Astrocyte (in vitro differentiated cells and primary cell): ENCODE data around the gene CPED1. TPM values are rescaled to one million over a fixed set of nuclear protein-coding genes. Genes with fewer than 3 reads are reported as not detected.
A peak's percentile ranks its signal among the peaks of the same experiment; 100 is the strongest.

Experiments
- DNase-seq: peaks from one replicate; pipeline ENCODE4 v3.0.0-alpha.2; 2010; ENCODE audit warnings: low read depth
- FAIRE-seq: peaks from 2 replicates; lab custom pipeline; 2011; peaks lifted over from hg19 to GRCh38; lab: Jason Lieb, UNC
- H2AFZ ChIP-seq: 2 replicates; pipeline ENCODE4 v1.6.0; 2012; ENCODE audit warnings: low read depth, low read length, inconsistent platforms
- H3K27ac ChIP-seq: 2 replicates; pipeline ENCODE4 v1.5.1; 2011; ENCODE audit warnings: low read depth, low read length, inconsistent platforms
- H3K27me3 ChIP-seq: 2 replicates; pipeline ENCODE4 v1.6.0; 2011; ENCODE audit warnings: low read length, inconsistent platforms; ENCODE audit not compliant: insufficient read depth
- H3K36me3 ChIP-seq: 2 replicates; pipeline ENCODE4 v1.5.1; 2011; ENCODE audit warnings: low read length, inconsistent platforms; ENCODE audit not compliant: insufficient read depth
- H3K4me1 ChIP-seq: 2 replicates; pipeline ENCODE4 v1.5.1; 2011; ENCODE audit warnings: low read length, inconsistent platforms; ENCODE audit not compliant: insufficient read depth
- H3K4me2 ChIP-seq: 2 replicates; pipeline ENCODE4 v1.6.0; 2012; ENCODE audit warnings: low read length, inconsistent platforms
- H3K4me3 ChIP-seq: 2 replicates; pipeline ENCODE4 v1.5.1; 2011; ENCODE audit warnings: low read depth, mild to moderate bottlenecking, low read length, inconsistent platforms; ENCODE audit not compliant: insufficient read depth
- H3K79me2 ChIP-seq: 2 replicates; pipeline ENCODE4 v1.6.0; 2012; ENCODE audit warnings: mild to moderate bottlenecking, low read length, inconsistent platforms; ENCODE audit not compliant: insufficient read depth
- H3K9ac ChIP-seq: 2 replicates; pipeline ENCODE4 v1.6.0; 2012; ENCODE audit warnings: mild to moderate bottlenecking, low read length, inconsistent platforms
- H3K9me3 ChIP-seq: 2 replicates; pipeline ENCODE4 v1.5.1; 2012; ENCODE audit warnings: low read depth, mild to moderate bottlenecking, low read length, inconsistent platforms; ENCODE audit not compliant: insufficient read depth
- H4K20me1 ChIP-seq: 2 replicates; pipeline ENCODE4 v1.6.0; 2012; ENCODE audit warnings: low read length, inconsistent platforms; ENCODE audit not compliant: insufficient read depth
- H3K27ac Mint-ChIP-seq: one replicate; pipeline ENCODE4 v1.8.0; 2021; ENCODE audit warnings: mild to moderate bottlenecking, mixed read lengths; ENCODE audit not compliant: unreplicated experiment
- H3K27me3 Mint-ChIP-seq: one replicate; pipeline ENCODE4 v1.8.0; 2021; ENCODE audit warnings: low read depth, mixed read lengths; ENCODE audit not compliant: unreplicated experiment
- H3K36me3 Mint-ChIP-seq: one replicate; pipeline ENCODE4 v1.8.0; 2021; ENCODE audit warnings: low read depth, mixed read lengths; ENCODE audit not compliant: unreplicated experiment
- H3K4me1 Mint-ChIP-seq: one replicate; pipeline ENCODE4 v1.8.0; 2021; ENCODE audit warnings: low read depth, mixed read lengths; ENCODE audit not compliant: unreplicated experiment
- H3K4me3 Mint-ChIP-seq: one replicate; pipeline ENCODE4 v1.8.0; 2021; ENCODE audit warnings: mild to moderate bottlenecking, moderate library complexity, mixed read lengths; ENCODE audit not compliant: unreplicated experiment
- H3K9me3 Mint-ChIP-seq: one replicate; pipeline ENCODE4 v1.8.0; 2021; ENCODE audit warnings: mild to moderate bottlenecking, mixed read lengths; ENCODE audit not compliant: unreplicated experiment
- EZH2 ChIP-seq: IDR thresholded peaks from 2 replicates; pipeline ENCODE4 v1.6.1; 2012; ENCODE audit warnings: mild to moderate bottlenecking, low read length, inconsistent platforms; ENCODE audit not compliant: insufficient read depth
- total RNA-seq: library from RNA; stranded (reverse); gene quantifications from 2 replicates; pipeline ENCODE4 v1.2.1, GENCODE V29; 2021
- TF ChIP-seq, protein P1 (sequence below): IDR thresholded peaks from 2 replicates; pipeline ENCODE4 v1.5.1; 2011; ENCODE audit warnings: low read depth, mild to moderate bottlenecking, inconsistent platforms, low read length, moderate library complexity; ENCODE audit not compliant: insufficient read depth

The CPED1 gene
- total RNA-seq, 1 donor from 2014 or later = 6.1 TPM

DNA sequence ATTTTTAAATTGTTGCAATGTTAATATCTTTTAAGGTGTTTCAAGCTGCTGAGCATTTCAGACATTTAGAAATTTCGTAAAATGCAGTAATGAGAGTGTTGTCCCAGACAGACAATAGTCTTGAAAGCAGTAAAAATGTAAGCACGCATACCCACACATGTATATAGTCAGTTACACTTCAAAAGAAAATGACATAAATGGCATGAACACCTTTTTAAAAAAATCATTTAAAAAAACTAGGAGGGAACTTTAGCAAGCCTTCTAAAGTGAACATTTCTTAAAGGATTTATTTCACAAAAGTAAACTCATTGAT is 51.0 kb downstream of the CPED1 start:
- no peak for TF ChIP-seq EZH2
- TF ChIP-seq, protein P1, sequence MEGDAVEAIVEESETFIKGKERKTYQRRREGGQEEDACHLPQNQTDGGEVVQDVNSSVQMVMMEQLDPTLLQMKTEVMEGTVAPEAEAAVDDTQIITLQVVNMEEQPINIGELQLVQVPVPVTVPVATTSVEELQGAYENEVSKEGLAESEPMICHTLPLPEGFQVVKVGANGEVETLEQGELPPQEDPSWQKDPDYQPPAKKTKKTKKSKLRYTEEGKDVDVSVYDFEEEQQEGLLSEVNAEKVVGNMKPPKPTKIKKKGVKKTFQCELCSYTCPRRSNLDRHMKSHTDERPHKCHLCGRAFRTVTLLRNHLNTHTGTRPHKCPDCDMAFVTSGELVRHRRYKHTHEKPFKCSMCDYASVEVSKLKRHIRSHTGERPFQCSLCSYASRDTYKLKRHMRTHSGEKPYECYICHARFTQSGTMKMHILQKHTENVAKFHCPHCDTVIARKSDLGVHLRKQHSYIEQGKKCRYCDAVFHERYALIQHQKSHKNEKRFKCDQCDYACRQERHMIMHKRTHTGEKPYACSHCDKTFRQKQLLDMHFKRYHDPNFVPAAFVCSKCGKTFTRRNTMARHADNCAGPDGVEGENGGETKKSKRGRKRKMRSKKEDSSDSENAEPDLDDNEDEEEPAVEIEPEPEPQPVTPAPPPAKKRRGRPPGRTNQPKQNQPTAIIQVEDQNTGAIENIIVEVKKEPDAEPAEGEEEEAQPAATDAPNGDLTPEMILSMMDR = no peak
- FAIRE-seq = no peak
- H3K4me1 Mint-ChIP-seq = peaks cover 5% of the 10 kb centered on the region

DNA sequence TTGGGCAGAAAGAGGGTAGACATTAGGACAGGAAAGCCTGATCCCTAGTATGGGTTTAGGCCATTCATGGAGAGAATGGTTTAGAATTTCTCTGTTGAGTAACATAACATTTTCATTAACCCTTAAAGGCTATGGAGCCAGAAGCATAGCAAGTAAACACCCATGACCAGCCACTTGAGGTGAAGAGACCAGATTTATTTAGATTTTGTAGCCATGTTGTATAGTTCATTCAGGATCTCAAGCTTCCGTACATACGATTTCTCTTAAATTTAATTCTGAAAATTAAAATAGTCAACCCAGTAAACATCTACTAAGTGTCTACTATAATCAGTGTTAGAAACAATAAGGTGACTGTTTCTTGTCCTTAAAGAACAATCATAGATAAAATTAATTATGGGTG is 51.5 kb downstream of the CPED1 start:
- FAIRE-seq (no peak), DNase-seq (no peak)
- H2AFZ ChIP-seq = no peak overlapping the region
- Mint-ChIP-seq H3K36me3 (peaks cover 7% of the 10 kb centered on the region), H3K4me3 (no peak overlapping the region), H3K4me1 (peaks cover 5% of the 10 kb centered on the region), H3K27me3 (no peaks in the 10 kb centered on the region), H3K9me3 (no peaks in the 10 kb centered on the region), H3K27ac (no peak overlapping the region)
- H3K79me2 ChIP-seq = no peaks in the 10 kb centered on the region
- no peaks in the 10 kb centered on the region for H3K36me3 ChIP-seq
- H3K9me3 ChIP-seq = no peaks in the 10 kb centered on the region
- TF ChIP-seq, protein P1 = no peak
- no peak for TF ChIP-seq EZH2
- peaks cover 2% of the 10 kb centered on the region for H3K4me1 ChIP-seq
- no peak overlapping the region for H3K27ac ChIP-seq
- H3K4me2 ChIP-seq = no peak overlapping the region
- H4K20me1 ChIP-seq = no peaks in the 10 kb centered on the region
- no peak overlapping the region for H3K4me3 ChIP-seq
- H3K9ac ChIP-seq = no peak overlapping the region
- no peaks in the 10 kb centered on the region for H3K27me3 ChIP-seq

More for the DNA sequence above, 51.0 kb downstream of the CPED1 start:
- no peaks in the 10 kb centered on the region for H3K27me3 Mint-ChIP-seq
- no peaks in the 10 kb centered on the region for H3K79me2 ChIP-seq
- no peaks in the 10 kb centered on the region for H3K27me3 ChIP-seq
- no peak overlapping the region for H3K27ac Mint-ChIP-seq
- peaks cover 7% of the 10 kb centered on the region for H3K36me3 Mint-ChIP-seq
- no peaks in the 10 kb centered on the region for H4K20me1 ChIP-seq
- no peak overlapping the region for H2AFZ ChIP-seq
- H3K9me3 Mint-ChIP-seq = no peaks in the 10 kb centered on the region
- H3K27ac ChIP-seq = no peak overlapping the region
- H3K9ac ChIP-seq = no peak overlapping the region
- no peaks in the 10 kb centered on the region for H3K9me3 ChIP-seq
- peaks cover 2% of the 10 kb centered on the region for H3K4me1 ChIP-seq
- H3K4me3 Mint-ChIP-seq = no peak overlapping the region
- H3K36me3 ChIP-seq = no peaks in the 10 kb centered on the region
- no peak for DNase-seq
- H3K4me3 ChIP-seq = no peak overlapping the region
- H3K4me2 ChIP-seq = no peak overlapping the region

DNA sequence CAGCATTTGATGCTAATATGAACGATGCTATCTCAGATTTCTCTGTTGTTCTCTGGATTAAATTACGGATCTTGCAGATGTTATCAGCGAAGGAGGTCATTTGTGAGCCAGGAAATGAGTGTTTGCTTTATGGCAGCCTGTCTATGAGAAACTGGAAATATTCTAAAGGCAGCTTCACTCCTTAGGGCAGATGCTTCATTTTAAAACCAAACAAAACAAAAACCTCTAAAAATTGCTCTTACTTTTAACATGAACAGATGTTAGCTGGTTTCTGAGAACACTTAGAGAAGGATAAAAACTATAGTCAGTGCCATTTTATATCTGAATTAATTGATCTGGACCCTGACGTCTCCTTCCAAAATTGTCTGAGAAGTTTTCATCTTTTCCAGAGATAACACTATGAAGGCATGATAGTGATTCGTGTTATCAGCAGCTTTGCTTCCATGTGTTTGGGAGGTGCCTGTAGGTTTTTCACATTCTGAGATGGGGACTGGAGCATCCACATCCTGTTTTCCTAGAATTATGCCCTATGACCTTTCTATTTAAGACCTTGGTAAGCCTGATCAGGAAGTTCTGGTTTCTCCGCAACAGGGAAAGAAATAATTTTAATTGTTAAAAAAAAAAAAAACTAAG is 53.1 kb downstream of the CPED1 start:
- Histone ChIP-seq H3K4me2 (peak overlapping the region; percentile 42), H2AFZ (no peak overlapping the region), H3K27ac (peak overlapping the region; percentile 34), H3K9ac (peak overlapping the region; percentile 16), H3K4me3 (no peak overlapping the region), H4K20me1 (no peaks in the 10 kb centered on the region), H3K9me3 (no peaks in the 10 kb centered on the region), H3K36me3 (no peaks in the 10 kb centered on the region), H3K4me1 (peaks cover 2% of the 10 kb centered on the region), H3K27me3 (no peaks in the 10 kb centered on the region), H3K79me2 (no peaks in the 10 kb centered on the region)
- Mint-ChIP-seq H3K9me3 (no peaks in the 10 kb centered on the region), H3K27me3 (no peaks in the 10 kb centered on the region), H3K4me3 (no peak overlapping the region), H3K27ac (no peak overlapping the region), H3K36me3 (peaks cover 4% of the 10 kb centered on the region), H3K4me1 (peaks cover 5% of the 10 kb centered on the region)
- FAIRE-seq (peak; percentile 58), DNase-seq (no peak)
- TF ChIP-seq, protein P1 = no peak
- no peak for TF ChIP-seq EZH2
